GM19468 (cell line): ENCODE data around the gene DCP2.

Experiments used
- ATAC-seq: cut with Tn5 transposase; IDR thresholded peaks from one replicate; pipeline ENCODE4 v1.9.1; 2021; ENCODE audit warnings: mild to moderate bottlenecking, moderate library complexity, moderate number of reproducible peaks; ENCODE audit not compliant: unreplicated experiment; ENCODE audit errors: extremely low read depth

DCP2 gene

DNA sequence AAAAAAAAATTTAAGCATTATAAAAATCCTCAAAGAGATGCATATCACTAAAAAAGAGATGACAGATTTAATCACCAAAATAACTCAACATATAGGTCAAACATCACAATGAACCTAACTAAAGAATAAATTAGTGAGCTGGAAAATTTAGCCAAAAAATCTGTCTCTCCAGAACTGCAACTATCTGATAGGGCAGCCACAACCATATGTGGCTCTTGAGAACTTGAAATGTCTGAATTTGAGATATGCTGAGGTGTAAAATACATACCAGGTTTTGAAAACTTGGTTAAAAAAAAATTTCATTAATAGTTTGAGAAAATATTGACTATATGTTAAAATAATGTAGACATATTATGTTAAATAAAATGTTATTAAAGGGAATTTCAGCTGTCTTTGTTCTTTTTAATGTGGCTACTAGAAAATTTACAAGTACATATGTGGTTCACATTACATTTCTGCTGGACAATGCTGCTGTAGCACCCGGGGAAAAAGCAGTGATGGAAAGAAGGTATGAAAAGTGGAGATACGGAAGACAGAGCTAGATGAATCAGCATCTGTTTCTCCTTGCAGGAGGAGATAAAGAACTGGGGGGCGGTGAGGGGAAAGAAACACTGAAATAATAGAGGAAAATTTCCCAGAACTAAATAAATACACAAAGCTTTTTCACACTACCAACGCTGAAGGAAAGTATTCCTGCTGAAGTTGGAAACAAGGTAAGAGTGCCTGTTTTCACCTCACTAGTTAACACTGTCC lies 66.1 kb downstream of the DCP2 start:
- no peak for ATAC-seq

DNA sequence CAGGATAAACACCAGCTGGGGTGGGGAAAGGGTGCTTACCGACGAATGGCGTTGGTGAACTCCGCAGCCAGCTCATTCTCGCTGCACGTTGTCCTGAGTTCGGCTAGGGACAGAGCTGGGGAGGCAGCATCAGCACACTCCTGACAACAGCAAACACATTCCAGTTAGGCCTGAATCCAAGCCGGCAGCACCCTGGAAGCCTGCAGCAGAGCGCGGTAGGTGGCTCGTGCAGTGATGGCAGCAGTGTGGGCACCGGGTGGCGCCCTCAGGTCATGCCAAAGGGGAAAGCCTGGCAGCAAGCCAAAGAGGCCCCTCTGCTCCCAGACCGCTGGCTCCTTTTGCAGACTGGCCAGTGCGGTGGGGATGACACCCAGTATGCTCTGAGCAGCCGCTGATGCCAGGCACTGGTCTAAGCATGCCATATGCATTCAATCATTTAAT lies 66.9 kb downstream of the DCP2 start:
- ATAC-seq, result no peak

DNA sequence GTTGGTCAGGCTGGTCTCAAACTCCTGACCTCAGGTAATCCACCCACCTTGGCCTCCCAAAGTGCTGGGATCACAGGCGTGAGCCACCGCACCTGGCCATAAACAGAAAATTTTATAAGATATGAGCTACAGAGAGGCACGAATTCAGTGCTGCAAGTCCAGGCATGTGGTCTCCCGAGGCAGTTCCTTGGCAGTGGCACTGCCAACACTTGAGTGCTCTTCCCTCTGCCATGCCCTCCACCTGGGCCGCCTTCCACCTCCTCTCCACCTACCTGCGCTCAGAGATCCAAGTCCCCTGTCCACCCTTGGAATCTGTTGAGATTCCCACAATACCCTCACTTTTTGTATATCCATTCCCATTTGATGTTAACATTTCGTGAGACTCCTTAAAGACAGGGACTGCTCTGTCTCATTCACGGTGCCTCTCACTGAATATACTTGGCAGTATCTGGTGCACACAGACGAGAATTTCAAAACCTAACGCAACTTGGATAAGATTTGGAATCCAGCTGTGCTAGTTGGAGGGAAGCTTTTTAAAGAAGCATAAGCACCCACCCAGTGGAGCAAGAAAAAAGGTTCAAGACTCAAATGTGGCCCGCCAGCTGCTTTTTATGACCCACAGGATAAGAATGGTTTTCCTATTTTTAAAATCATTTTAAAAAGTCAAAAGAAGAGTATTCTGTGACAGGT lies 68.3 kb downstream of the DCP2 start:
- no peak for ATAC-seq

DNA sequence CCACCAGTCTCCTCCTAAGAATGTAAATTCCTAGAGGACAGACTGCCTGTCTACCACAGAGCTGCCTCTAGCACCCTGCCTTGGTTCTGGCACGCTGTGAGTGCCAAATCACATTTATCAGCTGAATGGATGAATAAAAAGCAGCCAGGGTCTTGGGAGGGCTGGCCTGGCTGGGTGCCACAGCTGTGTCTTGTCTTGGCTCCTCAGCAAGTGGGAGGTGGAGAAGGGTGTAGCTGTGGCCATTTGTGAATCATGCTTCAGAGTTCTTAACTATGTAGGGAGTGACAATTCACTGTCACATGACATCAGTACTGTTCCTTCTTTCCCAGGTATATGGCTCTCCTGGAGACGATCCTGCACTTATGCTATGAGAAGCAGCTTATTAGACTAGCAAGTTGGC lies 70.6 kb downstream of the DCP2 start:
- ATAC-seq, result no peak

DNA sequence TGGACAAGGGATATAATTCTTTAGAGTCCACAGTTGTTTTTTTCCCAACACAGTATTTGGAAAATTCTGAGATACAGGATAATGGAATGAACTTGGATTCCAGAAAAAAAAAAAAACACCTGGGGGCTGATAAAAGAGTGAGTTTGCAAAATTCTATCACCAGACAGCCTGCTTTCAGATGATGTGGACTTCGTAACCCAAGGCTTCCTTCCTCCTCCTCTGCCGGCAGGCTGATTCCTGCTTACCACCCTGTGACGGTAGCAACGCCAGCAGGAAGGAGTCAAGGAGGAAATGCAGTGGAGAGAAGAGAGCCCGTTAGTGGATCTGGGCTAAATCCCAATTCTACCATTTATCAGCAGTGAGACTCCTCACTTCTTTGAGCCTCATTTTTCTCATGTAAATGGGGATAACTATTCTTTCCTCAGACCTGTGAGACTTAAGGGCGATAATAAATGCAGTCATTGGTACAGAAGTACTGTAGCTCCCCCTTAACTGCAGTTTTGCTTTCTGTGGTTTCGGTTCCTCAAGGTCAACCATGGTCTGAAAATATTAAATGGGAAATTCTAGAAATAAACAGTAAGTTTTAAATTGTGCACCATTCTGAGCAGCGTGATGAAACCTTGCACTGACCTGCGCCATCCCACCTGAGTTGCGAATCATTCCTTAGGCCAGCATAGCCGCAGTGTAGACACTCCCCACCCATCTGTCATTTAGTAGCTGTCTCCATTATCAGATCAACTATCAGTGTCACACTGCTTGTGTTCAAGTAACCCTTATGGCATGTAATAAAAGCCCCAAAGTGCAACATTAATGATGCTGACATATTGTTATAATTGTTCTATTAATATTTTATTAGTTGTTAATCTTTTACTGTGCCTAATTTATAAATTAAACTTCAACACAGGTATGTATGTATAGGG lies 71.4 kb downstream of the DCP2 start:
- ATAC-seq, result peak; percentile 93

DNA sequence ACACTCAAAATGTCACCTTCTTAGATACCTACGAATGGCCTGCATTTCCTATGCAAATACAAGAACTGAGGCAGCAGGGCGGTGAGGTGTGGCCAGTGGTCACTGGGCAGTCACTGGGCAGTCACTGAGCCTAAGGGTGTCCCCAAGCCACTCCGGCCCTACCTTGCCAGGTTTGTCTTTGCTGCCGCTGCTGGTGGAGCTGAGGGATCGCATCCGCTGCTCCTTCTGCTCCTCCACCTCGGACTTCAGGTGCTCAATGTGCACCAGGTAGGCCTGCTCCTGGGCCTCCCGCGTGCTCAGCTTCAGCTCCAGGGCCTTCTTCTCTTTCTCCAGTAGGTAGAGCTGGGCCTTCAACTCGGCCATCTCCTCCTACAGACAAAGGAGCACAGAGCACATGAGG lies 72.3 kb downstream of the DCP2 start:
- no peak for ATAC-seq

DNA sequence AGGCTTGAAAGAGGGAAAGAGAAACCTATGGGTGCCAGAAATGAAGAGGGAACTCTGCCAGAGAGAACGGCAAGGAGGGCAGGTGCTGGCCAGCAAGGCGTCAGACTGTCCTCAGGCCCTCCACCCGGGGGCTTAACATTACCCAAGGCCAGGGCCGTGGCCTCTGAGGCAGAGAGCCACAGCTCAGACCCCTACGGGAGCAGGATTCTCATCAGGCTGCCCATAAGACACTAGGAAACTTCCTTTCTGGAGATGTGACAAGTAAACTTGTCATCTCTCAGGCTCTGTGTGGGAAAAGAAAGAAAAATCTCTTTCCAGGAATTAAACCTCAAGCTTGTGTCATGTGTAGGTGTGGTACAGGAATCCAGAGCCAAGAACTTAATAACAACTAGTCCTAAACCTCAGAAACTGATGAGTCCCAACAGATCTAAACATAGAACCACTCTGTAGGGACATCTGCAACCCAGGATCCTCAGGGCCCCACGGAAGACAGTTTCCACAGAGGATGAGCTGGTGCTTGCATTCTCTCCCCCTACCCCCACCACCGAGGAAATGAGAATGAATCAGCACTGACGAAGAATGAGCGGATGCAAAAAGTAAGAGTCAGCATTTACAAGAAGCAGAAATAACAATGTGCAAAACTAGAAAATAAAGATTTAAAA lies 74.3 kb downstream of the DCP2 start:
- no peak for ATAC-seq

DNA sequence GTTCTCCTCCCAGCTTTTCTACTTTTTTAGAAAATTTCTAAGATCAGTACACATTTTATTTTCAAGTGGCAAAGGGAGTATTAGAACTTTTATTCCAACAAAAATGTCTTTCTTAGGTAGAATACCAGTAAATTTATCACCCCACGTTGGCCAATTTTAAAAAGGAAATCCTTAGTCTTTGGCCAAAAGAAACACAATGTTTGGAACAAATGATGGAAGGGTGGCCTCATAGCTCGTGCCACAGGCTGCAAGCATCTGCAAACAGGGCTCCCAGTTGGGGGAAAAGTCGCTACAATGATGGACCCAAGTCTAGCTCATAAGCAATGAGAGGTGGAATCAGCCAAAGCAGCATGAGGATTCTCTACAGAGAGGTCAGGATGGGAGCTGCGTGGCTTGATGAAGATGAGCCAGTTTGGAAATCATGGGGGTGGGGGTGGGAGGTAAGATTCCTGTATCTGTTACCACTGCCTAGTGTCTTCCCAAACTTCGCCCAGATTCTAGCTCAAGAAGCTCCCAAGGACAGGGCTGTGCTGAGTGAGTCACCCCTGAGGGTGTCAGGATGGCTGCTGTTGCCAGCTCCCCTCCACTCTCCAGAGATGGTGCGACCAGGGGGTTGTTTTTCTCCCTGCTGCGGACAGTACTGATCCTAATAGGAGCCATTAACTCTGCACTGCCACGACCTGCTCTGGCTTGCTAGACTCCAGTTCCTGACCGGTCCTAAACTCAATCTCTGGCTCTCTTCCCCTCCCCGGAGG lies 75.6 kb downstream of the DCP2 start:
- no peak for ATAC-seq

GRCh38 chr5:113053511-113053995 lies 77.0 kb downstream of the DCP2 start:
- ATAC-seq, result no peak

GRCh38 chr5:113054899-113055298 lies 78.3 kb downstream of the DCP2 start:
- no peak for ATAC-seq

GRCh38 chr5:113056988-113057387 lies 80.4 kb downstream of the DCP2 start:
- no peak for ATAC-seq

- no peak for ATAC-seq
These were observed 81.0 kb downstream of the DCP2 start for GRCh38 chr5:113057557-113057984.

DNA sequence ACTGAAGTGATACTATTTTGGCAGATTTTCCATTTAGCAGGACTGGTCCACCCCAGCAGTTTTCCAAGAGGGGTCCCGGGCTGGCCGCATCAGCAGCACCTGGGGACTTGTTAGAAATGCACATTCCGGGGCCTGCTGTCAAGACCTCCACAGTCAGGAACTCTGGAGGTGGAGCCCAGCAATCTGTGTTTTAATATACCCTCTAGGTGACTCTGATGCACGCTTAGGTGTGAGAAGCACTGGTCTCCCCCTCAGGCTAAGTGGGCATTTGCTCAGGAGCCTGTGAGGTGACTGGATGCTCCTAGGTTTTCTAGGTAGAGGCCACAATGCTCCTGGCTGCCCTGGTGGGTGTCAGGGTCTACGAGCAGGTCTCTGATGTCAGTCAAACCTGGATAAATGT lies 81.7 kb downstream of the DCP2 start:
- no peak for ATAC-seq

DNA sequence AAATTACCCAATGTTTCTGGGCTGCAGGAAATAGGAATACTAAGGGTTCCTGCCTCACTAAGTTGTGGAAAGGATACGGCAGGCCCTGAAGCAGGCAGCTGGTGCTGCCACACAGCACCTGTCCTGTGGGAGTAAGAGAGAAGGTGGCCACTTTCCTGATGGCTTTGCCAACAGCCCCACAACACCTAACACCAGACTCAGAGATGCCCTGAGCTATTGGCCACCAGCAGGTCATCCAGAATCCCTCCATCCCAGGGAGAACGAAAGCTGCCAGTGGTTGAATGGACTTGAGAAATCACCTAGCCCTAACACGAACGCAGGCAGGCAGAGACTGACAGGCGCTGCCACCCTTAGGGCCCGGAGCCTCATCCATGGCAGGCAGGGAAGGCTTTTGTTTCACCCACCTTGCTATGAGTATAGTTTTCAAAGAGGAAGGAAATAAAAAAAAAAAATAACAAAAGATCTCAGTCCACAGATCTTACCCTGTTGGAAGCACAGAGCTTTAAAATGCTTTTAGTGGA lies 82.2 kb downstream of the DCP2 start:
- ATAC-seq, result no peak

DNA sequence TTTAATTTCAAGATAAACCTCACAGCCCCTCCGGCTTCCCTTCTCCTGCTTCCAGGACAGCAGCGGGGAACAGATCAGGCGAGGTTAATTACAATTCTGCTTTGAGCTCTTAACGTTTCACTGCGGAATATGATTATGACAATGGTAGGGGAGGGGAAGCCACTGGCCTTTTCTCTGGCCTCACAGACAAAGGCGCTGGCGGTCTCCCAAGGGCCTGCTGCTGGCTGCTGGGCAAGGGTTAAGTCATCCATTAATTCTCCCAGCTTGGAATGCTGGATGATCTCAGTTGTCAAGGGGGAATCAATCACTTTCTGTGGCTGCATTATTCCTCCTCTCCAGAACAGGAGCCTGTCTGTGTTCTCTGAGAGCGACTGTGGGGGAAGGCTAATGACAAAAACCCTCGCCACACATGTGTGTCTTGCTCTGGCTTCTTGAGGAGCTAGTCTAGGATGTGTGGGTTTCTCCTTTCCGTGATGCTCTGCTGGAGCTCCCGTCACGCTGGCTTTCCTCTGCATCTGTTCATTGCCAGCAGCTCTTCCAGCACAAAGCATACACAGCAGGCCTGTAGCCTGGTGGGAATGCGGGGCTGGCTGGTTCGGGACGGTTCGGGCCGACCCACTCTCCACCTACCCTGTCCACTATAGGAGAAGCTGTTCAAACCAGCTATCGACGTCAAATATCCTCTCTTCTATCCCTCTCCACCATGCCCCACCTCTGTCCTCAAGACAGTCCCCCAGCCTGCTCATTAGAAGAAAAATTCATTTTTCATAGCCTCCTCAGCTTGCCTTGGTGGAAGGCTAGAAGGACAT lies 82.8 kb downstream of the DCP2 start:
- no peak for ATAC-seq

GRCh38 chr5:113060408-113061025 lies 83.9 kb downstream of the DCP2 start:
- no peak for ATAC-seq

DNA sequence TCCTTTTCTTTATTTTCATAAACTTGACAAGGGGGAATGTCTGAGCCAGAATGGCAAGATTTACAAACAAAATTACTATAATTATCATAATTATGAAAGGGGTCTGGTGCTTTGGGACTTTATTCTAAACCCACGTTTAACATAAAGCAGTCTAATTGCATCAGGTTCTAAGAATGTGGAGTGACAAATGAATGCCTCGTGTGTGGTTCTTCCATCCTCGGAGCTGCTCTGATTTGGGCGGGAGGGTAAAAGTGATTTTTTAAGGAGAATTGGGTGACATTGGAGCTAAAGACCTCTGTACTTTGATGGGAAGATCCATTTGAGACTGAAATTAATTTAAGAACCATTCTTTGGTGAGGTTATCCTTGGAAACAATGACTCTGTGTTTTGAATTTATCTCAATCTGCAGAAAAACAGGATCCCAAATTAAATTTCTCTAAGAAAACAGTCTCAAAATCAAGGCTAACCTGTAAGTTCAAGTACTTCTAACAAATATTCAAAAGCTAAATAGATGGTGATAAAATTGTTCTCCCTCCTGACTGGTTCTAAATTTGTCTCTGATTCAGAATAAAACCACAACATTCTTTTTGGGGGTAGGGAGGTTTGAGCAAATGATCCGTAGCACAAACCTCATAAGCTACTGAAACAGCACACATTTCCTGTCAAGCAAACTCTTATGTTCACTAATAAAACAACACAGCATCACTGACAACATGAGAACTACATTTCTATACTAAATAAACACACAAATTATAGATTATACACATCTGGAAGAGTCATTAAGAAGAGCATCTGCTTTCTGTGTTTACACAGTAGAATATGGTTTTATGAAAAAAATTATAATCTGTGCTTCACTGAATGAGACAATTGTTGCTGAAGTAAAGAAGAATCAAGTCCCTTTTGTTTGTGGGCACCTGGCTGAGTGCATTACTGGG lies 85.5 kb downstream of the DCP2 start:
- no peak for ATAC-seq
